GM03348 (cell line): Measurements from ENCODE around the gene COL9A1.

Experiments used
- DNase-seq: peaks from one replicate; pipeline ENCODE4 v3.0.0; 2012; ENCODE audit warnings: low spot score

Gene COL9A1

DNA sequence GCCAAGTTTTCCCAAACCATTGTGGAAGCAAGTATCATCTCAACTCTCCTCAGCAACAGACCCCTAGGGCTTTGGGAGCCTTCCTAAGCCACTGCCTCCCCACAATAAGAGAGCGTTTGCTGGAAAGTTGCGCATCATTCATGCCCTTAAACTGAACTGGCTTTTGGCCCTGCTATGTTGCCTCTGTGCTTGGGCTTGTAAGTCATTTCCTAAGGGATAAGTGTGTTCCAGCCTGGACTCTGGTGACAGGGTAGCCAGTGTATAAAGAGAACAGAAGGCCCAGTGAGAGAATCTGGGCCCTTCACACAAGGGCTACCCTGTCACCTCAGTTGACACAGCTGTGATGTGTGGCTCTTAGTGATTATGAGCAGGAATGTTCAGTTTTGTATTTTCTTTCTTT lies 77.8 kb downstream of the COL9A1 start:
- DNase-seq = no peak

DNA sequence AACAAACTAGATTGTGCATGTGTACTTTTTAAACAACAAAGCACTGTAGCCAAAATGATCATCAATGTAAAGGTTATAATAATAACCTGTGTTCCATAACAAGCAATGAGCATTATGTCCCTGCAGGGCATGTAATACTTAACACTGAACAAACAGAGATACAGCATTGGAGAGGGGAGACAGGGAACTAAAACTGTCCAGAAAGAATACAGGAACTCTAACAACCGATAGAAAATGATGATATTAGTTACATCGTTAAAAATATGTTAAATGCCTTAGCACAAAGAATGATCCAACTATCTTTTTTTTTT lies 80.5 kb downstream of the COL9A1 start:
- no peak for DNase-seq

DNA sequence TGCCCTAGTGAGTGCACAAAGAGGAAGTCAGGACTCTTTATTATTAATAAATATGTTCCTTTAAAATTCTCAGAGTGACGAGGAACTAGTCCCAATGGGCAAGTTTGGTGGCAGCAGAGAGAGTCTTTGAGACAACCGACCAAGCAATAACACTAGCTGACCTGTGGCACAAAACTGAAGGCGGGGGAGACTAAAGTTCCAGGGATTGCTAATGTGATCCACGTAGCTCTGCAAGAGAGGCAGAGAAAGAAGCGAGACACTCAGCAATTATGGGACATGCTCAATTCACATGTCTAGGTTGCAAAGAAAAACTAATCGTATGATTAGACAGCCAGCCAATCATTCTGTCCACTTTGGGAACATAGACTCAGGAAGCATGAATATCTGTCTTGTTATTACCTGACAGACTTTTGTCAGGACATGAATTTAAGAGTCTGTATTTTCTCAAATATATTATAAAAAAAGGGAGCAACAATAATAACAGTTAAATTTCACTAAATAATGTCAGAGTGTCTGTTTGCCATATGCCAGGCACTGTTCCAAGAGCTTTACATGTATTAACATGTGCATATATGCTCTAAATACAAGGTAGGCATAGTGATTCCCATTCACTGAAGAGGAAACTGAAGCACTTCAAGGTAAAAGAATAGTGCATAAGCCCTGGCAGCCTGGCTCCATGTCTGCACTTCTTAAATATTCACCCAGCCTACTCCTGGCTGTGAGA lies 81.0 kb downstream of the COL9A1 start:
- DNase-seq = no peak

DNA sequence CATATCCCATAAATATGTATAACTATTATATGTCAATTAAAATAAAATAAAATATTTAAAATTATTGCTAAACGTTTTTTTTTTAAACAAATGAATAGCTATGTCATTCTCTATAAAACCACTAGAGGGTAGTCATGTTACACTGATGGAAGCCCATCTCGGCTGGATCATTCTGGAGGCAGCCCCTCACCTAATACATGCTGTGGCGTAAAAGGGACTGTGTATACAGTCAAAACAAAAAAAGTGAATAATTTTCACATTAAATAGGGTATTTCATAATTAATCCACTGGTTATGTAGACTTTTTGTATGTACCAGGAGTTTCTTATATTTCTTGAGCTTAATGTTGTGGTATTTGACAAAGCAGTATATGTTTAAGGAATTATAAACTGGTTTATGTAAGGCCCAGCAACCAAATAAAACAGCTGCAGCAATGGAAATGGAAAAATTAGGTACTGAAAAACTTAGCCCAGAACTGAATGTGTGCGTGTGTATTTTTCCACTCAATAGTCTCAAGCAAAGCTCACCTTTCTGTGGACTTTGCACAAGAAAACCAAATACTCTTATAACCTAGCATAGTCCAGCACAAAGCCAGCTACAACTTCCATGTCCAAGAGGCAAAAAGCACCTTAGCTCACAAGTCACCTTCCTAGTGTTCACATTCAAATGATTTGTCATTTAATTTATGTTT lies 81.7 kb downstream of the COL9A1 start:
- DNase-seq = peak; percentile 52

DNA sequence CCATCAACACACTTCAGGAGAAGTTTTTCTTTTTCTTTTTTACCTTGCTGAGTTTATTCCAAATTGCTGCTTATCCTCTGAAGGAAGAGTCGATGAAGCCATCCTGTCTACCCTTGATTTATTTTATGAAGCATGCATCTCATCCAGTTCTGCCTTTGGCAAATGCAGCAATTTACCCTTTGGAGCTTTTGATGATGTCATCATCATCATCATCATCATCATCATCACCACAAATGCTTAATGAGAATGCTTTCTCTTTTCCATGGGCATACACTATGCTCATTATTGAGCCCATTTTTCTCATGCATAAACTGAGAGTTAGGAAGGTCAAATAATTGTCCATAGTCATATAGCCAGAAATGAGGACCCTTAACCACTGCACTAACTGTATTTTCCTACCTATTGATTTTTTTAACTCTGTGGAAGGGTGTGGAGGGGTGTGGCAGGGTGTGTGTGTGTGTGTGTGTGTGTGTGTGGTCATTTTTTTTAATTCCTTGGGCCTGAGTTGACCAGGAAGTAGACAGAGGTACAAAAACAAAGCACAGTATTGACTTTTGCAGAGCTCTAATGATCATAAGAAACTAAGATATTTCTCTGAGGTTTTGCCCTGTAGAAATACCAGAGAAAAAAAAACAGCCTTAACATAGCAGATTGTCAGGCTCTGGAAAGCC lies 82.8 kb downstream of the COL9A1 start:
- DNase-seq = no peak

DNA sequence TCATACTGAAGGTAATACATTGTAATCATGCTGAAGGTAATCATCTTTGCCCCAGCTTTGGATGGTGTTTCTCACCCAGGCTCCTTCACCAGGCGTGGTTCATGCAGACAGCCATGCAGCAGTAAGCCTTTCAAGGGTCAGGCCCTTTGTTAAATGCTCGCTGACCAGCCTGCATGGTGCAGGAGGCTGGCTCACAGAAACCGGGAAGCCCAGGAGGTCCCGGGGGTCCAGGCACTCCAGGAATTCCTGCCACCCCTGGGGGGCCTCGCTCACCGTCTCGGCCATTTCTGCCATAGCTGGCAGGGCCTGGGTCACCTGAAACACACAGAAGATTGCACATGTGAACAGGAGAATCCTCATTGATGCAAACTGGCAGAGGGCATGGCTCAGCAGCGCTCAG lies 86.1 kb downstream of the COL9A1 start:
- DNase-seq = no peak

DNA sequence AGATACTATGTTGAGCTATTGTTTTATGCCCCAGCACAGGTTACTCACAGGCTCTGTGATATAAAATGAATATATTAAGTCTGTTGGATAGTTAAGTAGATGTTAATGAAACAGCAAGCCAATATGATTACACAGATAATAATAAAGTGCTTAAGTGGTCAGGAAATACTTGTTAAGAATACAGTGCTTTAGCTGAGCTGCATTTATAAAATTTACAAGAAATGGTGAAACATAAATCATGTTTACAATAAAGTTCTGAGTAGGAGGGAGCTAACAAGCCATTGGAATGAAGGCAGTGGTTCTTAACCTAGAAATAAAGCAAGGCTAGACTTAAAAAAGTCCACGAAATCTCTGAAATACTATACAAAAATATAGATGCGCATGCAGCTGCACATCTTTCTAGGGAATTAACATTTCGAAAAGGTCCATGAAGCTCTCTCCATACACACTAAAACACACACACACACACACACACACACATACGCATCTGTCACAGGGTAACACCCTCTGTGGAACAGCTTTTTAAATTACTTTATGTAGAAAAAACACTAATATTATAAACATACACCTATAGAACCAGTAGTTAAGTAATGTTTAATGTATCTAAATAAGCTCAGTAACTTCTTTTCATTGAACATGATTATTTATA lies 87.3 kb downstream of the COL9A1 start:
- DNase-seq = no peak

DNA sequence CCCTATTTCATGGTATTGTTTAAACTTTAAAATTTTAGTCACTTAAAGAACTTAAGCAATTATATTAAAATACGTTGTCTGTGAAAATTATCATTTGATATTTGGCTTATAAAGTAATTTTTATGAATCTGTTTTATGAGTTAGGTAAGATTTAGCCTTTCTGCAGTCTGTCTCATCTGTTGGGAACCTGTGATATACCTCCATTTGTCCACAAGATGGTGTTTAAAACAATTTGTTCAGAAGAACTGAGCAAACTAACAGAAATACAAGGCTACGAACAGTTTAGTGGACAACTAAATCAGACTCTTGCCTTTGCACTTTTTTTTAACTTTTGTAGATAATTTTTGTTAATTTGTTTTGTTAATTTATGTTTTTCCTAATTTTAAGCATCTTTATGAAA lies 92.4 kb downstream of the COL9A1 start:
- DNase-seq = no peak

DNA sequence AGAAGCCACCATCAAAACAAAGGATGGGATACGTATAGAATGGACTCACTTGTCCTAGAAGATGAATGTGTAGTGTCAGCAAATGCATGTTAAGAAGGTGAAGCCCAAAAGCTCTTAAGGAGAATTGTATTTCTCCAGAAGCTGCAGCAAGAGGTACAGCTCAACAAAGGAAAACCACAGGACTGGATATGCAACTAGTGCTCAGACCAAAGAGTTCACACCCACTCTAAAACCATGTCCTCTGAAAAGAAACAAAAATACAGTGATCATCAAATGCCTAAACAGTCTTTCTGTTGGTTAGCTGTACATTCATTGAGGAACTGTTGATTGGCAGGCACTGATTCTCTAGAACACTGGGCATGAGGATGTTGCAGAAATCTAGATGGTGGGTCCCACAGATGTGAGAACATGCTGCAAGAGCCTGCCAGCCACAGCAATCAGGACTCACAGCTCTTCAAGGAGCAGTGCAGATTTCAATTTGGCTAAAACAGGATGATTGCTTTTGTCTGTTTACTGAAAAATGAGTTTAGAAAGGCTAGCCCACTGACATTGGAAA lies 94.6 kb downstream of the COL9A1 start:
- DNase-seq = no peak

DNA sequence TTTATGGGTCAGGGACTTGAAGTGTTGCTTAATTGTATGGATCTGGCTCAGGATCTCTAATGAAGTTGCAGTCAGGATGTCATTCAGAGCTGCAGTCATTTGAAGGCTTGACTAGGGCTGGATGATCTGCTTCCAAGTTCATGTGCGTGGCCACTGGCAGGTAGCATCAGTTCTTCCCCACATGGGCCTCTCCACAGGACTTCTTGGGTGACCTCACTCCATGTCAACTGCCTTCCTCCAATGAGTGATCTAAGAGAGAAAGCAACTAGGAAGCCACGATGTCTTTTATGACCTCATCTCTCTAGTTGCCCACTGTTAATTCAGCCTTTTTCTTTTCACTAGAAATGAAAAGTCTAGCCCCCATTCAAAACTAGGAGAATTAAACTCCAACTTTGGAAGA lies 104.1 kb downstream of the COL9A1 start:
- DNase-seq = no peak

DNA sequence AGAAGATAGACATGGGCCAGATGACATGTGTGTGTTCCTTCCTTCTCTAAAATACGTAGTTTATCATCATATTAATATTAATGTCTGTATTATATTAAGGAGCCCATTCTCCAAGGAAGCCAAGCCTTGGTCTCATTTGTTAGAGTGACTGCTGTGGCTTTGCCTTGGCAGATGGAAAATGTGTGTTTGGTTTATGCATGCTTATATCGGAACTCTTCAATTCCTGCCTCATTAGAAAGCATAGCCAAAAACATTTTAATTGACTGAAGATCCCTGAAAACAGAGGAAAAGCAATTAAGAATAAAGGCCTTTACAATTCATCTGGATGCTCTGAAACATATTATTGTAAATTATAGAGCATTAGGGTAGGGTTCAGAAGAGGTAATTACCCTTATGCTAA lies 106.4 kb downstream of the COL9A1 start:
- no peak for DNase-seq

DNA sequence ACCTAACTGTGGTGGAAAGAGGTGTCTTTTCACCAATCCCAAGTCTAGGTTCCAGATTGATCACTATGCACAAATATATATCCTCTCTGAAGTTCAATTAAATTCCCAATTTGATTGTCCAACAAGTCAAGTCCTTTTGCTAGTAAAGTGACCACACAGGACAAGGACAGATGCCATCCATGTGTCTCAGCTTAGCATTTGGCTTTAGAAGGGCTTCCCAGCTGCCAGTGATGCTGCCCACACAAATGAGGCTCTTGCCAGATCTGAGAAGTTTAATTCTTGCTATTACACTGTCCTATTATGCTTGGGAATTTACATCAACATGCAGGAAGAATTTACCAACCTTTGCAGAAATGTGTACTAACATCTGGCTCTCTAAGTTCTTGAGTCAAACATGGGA lies 108.5 kb downstream of the COL9A1 start:
- DNase-seq = no peak

DNA sequence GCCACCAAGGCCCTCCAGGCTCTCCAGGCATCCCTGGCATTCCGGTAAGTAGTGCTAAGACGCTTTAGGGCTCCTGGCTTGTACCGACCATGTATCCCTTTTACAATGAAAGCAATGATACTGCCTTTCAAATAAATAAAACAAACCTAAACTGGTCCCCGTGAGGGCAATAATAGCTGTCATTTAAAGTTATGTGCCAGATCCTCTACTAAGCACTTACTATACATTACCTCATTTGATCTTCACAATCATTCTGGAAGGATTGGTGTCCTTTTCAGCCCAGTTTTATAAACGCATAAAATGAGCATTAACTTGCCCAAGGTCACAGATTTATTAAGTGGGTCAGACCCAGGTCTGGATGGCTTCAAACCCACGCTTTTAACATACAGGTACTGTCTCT lies 114.7 kb downstream of the COL9A1 start:
- no peak for DNase-seq

DNA sequence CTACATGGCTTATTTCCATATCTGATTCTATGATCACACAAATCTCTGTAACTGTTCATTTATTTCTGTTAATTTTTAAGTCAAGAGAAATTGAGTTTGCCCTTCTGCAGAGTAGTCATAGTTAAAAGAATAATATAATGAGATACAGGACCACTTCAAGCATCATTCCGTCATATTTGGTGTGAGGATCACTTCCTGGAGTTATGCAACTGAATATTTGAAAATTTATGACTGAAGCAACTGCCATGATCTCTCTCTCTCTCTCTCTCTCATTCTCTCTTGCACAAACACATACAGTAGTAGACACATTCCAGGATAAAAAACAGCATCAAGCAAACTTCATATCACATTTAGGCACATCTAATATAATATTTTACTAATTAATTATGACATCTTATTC lies 116.4 kb downstream of the COL9A1 start:
- no peak for DNase-seq

DNA sequence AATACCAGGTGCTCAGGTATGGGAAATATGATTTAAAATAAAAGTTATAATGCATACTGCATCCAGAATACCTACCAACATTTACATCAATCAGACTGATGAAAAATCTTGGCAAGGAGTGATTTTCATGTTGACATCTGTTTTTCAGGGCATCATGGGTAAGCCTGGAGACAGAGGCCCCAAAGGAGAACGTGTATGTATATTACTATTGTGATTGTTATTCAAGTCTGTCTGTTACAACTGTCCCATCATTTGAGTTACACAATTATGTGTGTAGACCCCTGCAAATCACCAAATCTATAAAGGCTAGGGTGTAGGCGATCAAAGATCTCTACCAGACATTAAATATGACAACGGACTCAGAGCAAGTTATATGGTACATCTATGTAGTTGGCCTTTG lies 118.2 kb downstream of the COL9A1 start:
- no peak for DNase-seq

DNA sequence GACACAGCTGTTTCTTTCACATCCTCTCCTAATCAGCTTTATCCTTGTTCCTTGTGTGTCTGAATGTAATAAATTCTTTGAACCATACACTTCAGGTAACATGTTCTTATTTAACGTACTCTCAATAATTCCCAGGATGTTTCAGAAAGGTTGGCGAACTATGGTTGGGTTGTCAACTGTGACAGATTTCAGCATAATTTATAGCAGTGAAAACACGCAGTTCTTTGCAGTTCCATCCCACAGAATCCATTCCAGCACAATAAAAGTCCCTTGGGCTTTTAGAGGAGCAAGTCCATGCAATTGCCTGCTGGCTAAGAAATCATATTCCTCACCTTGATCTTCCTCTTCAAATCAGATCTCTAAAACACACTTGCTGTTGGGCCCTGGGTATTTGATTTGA lies 119.3 kb downstream of the COL9A1 start:
- no peak for DNase-seq

DNA sequence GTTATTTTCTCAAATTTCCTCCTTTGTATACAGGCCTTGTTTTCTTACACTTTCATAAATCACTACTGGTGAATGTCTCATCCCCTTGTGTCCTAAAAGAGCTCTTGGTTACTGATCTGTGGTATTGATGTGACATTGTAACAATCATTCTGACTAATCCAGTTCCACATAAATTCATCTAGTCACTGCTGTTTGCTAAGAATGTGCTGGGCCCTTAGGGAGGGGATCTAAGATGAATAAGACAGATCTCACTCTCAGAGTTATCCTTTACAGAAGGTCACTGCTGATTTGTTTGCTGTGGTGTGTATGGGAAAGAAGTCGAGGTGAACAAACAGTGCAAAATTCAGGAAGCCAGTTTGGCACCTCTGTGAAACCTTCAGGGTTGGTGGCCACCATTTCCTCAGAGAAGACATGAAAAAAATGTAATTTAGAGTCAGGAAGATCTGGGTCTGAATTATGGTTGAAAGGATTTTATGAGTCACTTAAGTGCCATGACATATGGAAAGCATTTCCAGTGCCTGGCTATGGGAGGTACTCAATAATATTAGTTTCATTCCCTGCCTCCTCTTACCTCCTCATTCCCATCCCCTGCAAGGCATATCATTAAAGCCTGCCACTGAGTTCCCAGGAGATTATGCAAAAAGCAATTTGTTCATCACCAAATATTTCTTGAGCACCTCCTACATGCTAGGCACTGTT lies 121.8 kb downstream of the COL9A1 start:
- DNase-seq = no peak

DNA sequence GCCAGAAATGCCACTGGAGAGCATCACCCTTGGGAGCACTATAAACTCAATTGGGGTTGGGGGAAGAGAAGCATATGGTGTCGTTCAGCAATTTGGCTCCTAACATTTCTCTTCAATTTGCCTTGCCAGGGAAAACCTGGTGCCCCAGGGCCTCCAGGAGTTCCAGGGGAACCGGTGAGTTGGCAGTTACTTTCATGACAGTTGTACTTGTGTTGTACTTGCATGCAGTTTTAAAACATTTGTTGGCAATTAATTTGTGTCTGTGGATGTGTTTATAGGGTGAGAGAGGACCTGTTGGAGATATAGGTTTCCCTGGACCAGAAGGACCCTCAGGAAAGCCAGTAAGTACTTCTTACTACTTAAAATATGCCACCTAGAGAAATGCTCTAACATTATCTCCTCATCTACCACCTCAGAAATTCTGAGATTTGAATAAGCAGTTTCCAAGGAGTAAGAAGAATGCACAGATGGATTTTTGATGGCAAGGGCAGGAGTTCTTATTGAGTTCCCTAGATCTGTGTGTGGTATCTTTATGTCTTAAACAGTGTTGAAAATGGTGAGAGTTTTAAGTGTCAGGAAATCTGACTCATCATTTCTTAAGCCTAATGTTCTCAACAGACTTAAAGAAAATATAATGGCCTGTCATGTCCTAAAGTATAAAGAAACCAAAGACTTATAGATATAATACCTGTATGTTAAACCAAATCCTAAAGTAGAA lies 122.5 kb downstream of the COL9A1 start:
- DNase-seq = no peak

DNA sequence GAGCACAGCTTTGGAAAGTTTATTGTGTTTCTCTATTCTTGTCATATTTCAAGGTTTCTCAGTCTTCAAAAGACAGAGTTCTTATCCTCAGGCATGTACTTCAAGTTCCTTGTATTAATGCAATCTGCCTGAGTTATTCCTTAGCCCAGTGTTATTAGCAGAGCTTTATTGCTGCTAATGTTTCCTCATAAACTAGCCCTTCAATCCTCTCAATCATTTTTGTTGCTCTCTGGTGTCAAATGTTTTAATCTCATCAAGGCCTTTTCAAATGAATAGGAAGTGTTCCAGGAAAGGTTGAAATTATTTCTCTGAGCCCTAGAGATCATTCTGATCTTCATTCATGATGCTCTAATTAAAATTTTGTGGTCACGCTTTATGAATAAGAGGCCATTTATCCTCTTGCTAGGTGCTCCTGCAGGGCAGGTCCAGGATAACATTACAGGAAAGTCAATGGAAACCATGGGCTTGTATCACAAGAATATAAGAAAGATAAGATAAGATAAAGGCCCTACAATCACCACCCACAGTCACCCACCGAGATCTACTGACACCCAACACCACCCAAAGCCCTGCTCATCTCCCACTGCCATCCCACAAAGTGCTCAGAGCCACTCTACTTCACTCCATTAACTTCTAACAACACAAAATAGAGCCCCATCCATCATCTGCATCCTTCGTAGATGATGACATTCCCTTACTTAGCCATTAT lies 125.9 kb downstream of the COL9A1 start:
- no peak for DNase-seq

DNA sequence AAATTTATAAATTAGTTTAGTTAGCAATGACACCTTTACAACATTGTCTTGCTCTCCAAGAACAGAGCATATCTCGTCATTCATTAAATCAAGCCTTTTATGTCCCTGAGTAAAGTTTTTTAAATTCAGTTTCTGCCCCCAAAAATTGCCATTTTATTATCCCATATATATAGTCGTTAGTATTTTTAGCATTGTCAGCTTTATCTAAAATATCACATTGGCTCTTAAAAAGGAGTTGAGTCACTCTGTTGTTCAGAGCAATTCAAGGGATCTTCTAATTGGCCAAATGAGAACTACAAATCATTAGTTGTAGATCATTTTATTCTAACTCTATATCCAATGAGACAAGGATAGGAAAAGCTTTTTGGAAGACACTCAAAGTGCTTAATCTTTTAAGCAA lies 127.1 kb downstream of the COL9A1 start:
- DNase-seq = no peak

DNA sequence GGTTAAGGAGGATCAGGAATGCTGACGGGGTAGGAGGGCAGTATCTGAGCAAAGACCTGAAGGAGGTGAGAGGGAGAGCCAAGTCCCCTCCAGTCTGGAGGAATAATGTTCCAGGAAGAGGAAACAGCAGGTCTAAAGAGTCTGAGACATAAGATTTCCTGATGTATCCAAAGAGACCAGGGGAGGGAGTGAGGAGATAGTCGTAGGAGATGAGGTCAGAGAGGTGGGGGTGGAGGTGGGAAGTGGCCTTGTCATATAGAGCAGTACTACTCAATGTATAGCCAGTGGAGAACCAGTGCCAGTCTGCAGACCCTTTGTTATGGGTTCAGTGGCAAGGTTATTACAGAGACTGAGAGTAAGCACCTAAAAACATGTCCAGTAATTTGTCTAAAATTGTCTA lies 130.6 kb downstream of the COL9A1 start:
- no peak for DNase-seq
